CD4-positive, alpha-beta T cell treated with Interleukin-6 for 4 hours (primary cell): ENCODE measurements around the gene TNNI3.

Experiments
- DNase-seq: peaks from one replicate; pipeline ENCODE4 v3.0.0-alpha.2; 2020; ENCODE audit warnings: mixed read lengths

TNNI3 gene

DNA sequence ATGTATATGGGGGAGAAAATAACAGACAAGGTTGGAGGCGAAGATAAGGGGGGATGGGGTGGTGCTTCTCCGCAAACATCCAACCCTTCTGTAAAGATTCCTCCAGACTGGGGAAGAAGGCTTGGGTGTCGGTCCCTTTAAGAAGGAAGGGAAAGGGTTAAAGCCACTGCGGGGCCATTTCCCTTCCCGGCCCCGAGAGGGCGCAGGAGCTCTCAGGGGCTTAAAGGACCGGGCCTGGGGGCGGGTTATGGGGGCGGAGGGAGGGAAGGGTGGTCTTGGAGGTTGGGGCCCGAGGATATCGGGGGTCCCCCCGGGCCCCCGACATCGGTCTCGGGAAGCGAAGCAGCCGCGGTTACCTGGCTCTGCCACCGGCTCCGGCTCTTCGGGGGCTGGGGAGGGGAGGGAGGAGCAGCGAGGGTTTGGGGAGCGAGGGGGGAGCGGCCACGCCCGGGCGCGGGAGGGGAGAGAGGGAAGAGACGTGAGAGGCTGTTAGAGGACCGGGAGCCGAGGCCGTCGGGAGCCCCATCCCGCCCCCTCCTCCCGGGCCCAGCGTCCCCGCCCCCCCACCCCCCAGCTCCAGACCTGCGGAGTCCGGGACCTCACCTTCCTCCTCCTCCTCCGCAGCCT, 11.3 kb downstream of the TNNI3 start:
- no peak for DNase-seq

DNA sequence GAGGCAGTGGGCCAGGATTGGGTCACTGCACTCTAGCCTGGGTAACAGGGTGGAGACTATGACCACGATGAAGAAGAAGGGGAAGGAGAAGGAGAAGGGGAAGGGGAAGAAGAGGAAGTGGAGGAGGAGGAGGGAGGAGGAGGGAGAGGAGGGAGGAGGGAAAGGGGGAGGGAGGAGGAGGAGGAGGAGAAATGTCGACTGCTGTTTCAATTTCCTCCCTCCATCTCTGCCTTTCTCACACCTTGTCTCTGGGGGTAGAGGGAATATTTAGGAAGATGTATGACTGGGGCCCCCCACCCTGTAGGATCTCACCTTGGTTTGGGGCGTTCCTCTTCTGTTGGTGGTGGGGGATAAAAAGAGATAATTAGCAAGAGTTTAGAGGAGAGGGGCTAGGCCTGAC, 12.3 kb downstream of the TNNI3 start:
- DNase-seq: no peak

DNA sequence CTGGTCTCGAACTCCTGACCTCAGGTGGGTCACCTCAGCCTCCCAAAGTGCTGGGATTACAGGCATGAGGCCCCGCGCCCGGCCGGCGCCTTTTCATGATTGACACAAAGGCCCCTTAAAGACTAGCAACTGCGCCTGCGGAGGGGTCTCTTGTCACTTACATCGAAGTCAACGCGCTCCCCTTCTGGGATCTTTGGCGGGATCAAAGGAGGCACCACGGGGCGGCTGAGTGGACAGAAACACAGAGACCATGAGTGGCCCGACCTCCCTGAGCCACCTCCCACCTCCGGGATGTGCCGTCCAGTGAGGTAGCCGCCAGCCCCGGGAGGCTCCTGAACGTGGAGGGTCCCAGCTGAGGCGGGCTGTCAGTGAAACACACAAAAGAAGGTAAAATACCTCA, 15.8 kb downstream of the TNNI3 start:
- DNase-seq: no peak

- DNase-seq: no peak
Observed at GRCh38 chr19:55137915-55138314, 19.6 kb downstream of the TNNI3 start.

- no peak for DNase-seq
Observed at GRCh38 chr19:55136399-55137102, 21.0 kb downstream of the TNNI3 start.

DNA sequence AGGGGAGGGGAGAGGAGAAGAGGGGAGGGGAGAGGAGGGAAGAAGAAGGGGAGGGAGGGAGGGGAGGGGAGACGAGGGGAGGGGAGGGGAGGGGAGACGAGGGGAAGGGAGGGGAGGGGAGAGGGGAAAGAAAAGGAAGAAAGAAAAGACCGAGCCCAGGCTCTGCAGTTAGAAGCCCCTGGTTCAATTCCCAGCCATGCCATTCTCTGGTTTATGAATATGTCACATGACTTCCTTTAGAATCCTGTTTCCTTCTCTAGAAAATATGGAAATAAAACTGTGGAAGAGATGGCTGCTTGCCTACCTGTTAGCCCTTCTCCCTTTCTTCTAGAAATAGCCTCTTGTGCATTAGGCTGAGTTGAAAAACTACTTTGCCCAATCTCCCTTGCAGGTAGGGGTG, 22.8 kb downstream of the TNNI3 start:
- DNase-seq: no peak

DNA sequence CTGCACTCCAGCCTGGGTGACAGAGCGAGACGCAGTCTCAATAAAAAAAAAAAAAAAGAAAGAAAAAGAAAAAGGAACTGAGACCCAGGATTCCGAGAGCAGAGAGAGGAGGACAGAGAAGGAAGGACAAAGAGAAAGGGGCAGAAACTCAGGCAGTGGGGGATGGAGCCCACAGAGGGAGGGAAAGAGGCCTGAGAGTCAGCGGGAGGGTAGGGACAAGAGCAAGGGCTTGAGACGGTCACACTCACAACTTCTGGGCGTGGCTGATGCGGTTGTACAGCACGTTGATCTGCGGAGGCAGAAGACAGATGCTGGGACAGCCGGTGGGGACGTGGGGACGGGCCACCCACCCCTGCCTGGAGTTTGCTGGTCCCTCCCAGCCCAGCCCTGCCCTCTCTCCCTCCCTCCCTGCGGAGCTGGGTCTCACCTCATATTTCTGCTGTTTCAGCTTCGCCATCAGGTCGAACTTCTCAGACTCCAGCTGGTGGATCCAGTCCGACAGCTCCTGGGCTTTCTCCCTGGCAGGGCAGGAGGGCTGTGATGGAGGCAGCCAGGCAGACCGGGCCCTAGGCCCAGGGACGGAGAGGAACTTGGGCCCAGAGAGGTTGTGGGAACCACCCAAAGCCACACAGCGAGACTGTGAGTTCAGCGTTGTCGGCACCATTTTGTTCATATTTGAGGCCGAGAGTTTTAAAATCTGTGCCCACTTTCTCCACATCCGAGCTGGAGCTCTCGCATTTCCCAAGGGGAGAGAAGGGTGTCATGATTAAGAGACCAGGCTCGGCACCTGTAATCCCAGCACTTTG, 23.7 kb downstream of the TNNI3 start:
- DNase-seq: no peak

DNA sequence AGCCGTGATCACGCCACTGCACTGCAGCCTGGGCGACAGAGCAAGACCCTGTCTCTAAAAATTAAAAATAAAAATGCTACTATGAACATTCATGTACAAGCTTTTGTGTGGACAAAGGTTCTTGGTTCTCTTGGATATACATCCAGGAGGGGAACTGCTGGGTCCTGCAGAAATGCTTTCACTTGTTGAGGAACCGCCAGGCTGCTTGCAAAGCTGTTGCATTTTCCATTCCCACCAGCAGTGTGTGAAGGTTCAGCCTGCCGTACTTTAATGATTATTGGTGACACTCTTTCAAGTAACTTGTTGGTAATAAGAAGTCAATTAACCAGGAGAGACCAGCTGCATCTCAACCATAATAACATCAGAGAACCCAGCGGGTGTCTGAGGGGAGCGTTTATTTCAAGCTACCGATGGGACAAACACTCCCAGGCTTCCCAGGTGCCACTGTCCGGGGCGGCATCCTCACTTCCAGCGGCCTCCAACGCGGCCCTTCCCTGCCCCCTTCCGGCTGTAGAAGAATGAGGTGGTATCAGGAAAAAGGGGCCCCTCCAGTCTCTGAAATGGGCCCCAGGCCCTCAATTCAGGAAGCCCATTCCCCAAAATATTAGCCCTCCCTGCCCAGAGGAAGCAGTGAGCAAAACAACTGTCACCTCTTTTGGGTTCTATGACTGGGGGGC, 24.9 kb downstream of the TNNI3 start:
- DNase-seq: no peak

DNA sequence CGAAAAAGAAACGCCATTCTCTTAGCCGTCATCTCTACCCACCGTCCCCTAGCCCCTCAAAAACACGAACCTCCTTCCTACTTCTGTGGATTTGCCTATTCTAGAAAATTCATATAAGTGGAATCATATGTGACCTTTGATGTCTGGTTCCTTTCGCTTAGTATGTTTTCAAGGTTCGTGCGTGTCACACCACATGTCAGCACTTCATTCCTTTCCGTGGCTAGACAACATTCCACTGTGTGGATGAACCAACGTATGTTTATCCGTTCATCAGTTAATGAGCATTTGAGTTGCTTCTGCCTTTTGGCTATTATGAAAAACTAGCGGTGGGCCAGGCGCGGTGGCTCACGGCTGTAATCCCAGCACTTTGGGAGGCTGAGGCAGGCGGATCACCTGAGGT, 26.1 kb downstream of the TNNI3 start:
- DNase-seq: no peak

- no peak for DNase-seq
Observed at GRCh38 chr19:55119053-55119452, 38.5 kb downstream of the TNNI3 start.

DNA sequence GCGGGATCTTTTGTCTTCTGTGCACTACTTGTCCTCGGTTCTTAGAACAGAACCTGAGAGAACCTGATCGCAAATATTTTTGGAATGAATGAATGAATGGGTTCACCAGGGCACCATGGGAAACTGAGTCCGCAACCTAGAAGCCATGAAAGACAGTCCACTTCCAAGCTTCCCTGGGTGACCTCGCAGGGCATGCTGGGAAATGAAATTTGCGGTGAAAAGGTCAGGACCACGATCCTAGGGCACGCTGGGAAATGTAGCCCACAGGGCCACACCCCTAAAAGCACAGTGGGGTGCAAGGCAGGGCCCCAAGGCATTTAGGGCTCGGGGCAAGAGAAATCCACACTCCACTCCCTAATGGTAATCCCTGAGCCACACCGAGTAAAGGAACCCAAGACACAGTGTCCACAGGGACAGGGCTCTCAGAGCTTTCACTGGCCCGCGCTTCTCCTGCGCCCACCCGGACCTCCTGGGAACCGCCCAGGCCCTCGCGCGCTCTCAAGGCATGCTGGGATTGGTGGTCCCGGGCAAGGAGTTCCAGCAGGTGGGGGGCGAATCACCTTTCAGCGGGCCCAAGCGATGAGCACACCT, 39.0 kb downstream of the TNNI3 start:
- peak; percentile 29 for DNase-seq

- DNase-seq: peak; percentile 98
Observed at GRCh38 chr19:55117663-55118391, 39.7 kb downstream of the TNNI3 start.

DNA sequence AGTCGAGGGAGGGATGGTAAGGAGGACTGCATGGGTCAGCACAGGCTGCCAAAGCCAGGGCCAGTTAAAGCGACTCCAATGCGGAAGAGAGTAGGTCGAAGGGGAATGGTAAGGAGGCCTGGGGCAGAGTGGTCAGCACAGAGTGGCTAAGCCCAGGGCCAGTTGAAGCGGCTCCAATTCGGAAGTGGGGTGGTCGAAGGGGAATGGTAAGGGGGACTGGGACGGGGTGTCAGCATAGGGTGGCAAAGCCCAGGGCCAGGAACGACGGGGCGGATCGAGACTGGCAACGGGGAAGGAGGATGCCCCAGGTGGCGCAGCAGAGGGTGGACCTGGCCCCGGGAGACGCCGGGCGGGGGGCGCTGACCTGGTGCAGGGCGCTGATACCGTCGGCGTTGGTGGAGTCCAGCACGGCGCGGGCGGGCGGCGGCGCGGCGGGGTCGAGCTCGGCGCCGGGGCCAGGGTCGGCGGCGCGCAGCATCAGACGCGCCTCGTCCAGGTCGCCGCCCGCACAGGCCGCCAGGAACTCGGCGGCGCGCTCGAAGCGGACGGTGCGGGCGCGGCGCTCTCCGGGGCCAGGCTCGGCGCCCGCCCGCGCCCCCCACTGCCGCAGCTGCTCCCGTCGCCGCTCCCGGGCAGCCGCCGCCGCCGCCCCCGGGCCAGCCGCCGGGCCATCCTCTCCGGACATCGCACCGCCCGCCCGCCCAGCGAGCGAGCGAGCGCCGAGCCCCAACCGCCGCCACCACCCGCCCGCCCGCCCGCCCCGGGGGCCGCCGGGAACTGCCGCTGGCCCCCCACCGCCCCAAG, 40.5 kb downstream of the TNNI3 start, which contains the start of gene PPP1R12C:
TSS of gene PPP1R12C (minus strand) at position 779 of the 804 bp plus-strand sequence. CDS start at position 685, 94 bp downstream.
- peak; percentile 9 for DNase-seq

- peak; percentile 60 for DNase-seq
Observed at GRCh38 chr19:55116232-55116858, 41.2 kb downstream of the TNNI3 start.

DNA sequence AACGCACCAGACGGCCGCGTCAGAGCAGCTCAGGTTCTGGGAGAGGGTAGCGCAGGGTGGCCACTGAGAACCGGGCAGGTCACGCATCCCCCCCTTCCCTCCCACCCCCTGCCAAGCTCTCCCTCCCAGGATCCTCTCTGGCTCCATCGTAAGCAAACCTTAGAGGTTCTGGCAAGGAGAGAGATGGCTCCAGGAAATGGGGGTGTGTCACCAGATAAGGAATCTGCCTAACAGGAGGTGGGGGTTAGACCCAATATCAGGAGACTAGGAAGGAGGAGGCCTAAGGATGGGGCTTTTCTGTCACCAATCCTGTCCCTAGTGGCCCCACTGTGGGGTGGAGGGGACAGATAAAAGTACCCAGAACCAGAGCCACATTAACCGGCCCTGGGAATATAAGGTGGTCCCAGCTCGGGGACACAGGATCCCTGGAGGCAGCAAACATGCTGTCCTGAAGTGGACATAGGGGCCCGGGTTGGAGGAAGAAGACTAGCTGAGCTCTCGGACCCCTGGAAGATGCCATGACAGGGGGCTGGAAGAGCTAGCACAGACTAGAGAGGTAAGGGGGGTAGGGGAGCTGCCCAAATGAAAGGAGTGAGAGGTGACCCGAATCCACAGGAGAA, 42.0 kb downstream of the TNNI3 start:
- DNase-seq: no peak

DNA sequence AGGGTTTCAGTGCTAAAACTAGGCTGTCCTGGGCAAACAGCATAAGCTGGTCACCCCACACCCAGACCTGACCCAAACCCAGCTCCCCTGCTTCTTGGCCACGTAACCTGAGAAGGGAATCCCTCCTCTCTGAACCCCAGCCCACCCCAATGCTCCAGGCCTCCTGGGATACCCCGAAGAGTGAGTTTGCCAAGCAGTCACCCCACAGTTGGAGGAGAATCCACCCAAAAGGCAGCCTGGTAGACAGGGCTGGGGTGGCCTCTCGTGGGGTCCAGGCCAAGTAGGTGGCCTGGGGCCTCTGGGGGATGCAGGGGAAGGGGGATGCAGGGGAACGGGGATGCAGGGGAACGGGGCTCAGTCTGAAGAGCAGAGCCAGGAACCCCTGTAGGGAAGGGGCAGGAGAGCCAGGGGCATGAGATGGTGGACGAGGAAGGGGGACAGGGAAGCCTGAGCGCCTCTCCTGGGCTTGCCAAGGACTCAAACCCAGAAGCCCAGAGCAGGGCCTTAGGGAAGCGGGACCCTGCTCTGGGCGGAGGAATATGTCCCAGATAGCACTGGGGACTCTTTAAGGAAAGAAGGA, 42.9 kb downstream of the TNNI3 start:
- no peak for DNase-seq

DNA sequence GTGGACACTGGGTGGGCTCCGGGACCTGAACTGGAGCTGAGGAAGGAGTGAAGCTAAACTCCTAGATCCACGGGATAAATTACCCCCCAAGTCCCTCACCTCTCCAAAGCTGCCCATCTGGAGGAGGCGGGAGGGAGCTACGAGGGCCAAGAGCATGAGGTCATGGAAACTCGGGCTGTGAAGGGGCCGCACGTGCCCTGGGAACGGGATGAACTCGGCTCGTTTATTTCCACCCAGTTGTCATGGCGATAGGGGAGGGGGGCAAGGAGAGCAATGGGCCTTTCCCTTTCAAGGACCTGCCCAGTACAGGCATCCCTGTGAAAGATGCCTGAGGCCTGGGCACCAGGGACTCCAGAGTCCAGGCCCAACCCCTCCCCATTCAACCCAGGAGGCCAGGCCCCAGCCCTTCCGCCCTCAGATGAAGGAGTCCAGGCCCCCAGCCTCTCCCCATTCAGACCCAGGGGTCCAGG, 43.9 kb downstream of the TNNI3 start:
- DNase-seq: no peak

DNA sequence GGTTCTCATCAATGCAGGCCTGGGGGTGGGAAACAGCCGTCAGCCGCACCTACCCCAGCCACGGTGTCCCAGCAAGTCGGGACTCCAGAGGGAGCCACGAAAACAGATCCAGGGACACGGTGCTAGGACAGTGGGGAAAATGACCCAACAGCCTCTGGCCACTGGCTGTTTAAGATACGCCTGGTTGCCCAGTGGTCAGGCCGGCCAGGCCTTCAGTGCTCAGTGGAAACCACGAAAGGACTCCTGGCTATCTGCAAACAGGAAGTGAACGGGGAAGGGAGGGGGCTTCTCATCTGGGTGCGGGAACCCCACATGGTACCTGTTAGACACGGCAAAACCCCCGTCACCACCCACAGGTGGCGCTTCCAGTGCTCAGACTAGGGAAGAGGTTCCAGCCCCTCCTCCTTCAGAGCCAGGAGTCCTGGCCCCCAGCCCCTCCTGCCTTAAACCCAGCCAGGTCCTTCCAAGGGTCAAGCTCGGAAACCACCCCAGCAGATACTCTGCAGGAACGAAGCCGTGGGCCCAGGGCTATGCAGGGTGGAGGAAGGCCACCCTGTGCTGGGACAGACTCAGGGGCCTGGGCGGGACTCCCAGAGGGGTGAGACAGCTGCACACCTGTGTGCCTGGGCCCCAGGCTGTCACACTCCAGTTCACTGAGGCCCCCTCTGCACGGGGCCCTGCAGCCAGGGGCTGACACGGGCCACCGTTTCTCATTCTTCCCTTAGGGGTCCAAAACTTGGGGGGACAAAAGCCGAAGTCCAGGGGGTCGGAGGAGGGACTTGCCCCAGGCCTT, 44.6 kb downstream of the TNNI3 start:
- no peak for DNase-seq

- DNase-seq: no peak
Observed at GRCh38 chr19:55112246-55112776, 45.2 kb downstream of the TNNI3 start.
